Fibroblast of the conjunctiva (primary cell): ENCODE data around the gene SKP2.
"Not testable (repeated sequence)": the region's sequence is repeated elsewhere in the genome, so short reads cannot be mapped to it uniquely, and the experiment has no call there.

Source experiments
- DNase-seq: peaks from one replicate; pipeline ENCODE4 v3.0.0-alpha.2; 2010; ENCODE audit warnings: low read depth

Gene SKP2

DNA sequence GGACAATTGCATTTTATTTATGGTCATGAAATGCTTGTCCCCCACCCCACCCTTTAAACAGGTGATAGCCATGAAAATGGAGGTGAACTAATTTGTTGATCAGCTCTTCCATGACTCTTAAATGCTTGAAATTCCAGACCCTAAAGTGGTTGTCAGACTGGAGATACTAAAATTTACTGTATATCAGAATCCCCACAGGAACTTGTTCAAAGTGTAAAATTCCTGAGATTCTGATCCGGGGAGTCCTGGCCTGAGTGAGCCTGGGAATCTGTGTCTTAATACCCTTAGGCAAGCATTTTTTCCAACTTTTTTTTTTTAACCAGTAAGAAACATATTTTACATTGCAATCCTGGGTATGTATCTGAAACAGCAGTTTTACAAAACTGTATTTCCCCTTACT lies 4.7 kb downstream of the SKP2 start:
- DNase-seq: no peak

DNA sequence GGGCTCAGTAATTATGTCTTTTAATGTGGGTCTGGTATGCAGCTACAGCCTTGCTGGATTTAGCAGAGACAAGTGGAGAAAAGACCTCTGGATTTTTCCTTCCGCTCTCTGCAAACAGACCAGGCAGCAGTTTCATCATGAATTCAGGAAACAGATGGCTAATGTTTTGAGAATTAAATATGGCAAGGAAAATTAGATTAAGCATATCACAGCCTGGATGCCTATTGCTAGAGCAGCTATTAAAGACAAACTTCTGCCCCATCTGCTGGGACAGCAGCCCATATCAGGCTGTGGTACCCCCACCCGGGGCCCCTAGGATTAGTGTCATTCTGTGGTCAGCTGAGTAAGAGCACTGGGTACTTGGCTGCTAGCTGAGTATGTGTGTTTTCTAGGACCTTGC lies 6.2 kb downstream of the SKP2 start:
- DNase-seq: no peak

DNA sequence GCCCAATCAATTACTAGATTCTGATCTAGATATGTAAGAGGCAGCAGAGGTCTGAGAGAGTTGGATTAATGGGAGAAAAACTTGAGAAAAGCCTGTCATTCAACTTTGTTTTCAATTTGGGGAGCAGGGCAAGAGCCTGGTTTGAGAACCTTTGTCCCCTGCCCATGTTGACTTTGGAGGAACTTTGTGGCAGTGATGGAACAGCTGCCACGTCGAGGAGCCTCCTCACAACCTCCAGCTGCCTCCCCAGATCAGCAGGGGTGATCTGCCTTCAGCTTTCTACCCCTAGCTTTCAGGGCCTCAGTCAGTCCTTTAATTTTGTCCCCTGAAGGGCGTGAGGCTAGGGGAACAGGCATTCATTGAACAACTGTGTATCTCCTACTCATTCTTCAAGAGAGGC lies 8.7 kb downstream of the SKP2 start:
- no peak for DNase-seq

DNA sequence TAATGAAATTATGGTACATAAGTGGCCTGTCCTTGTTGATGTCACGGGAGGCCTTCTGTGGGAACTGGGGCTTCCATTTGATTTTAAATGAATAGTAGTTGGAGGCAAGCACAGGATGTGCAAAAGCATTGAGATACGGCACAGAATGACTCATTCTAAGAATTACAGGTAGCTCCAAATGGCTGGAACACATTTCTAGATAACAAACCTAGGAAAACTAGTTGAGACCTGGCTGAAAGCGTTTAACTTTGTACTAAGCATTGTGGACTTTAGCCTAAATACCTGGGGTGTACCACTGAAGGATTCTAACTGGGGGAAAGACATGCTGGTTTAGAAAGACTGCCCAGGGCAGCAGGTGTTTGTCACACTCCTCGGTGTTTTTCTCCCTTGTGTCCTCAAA lies 9.4 kb downstream of the SKP2 start:
- DNase-seq: no peak

DNA sequence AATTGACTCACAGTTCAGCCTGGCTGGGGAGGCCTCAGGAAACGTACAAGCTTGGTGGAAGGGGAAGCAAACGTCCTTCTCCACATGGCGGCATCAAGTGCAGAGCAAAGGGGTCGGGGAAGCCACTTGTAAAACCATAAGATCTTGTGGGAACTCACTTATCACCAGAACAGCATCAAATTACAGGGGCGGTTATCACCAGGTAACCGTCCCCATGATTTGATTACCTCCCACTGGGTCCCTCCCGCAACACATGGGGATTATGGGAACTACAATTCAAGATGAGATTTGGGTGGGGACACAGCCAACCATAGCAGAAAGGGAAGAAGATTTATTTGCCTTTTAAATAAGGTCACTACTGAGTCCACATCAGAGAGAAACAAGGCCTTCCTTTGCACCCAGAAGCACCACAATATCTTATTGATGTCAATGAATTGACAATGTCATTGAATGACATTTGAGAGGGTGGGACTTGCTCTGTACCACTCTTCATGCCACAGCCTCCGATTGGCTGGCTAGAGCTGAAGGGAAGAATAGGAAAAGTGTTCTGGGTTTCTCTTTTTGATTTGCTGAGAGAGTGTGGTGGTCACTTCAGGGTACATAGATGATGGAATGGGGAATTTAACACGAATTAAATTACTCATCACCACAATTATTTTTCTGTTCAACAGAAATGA lies 11.0 kb downstream of the SKP2 start:
- no peak for DNase-seq

DNA sequence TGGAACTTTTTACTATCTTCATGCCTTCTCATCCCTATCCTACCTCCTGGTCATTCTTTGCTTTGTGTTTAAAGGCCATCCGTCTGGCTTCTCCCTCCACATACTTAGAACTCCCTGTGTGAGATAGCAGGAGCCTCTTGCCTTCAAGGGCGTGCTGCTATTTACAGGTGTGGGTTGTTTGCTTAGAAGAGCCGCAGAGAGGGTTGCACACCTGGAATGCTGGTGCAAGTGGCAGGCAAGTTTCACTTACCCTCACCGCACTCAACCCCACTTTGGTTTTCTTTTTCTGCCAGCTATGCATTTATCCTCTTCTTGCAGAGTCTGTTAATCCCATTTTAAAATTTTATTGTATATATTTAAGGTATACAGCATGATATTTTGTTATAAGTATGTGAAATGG lies 12.6 kb downstream of the SKP2 start:
- DNase-seq: no peak

DNA sequence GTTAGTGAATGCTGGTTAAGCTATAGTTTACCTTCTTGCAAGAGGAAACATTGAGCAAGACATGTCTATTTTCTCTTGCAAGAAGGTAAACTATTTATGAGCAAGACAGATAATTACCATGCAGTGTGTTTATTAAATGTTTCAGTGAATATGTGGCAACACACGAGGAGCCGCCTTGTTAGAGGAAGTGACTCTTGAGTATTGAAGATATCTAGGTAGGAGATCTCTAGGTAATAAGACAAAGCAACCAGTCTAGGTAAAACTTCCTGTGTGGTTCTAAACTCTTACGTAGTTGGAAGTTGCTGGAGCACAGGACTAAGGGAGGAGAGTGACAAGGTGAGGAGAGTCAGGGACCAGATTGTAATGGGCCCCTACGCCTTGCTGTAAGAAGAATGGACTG lies 16.8 kb downstream of the SKP2 start:
- no peak for DNase-seq

DNA sequence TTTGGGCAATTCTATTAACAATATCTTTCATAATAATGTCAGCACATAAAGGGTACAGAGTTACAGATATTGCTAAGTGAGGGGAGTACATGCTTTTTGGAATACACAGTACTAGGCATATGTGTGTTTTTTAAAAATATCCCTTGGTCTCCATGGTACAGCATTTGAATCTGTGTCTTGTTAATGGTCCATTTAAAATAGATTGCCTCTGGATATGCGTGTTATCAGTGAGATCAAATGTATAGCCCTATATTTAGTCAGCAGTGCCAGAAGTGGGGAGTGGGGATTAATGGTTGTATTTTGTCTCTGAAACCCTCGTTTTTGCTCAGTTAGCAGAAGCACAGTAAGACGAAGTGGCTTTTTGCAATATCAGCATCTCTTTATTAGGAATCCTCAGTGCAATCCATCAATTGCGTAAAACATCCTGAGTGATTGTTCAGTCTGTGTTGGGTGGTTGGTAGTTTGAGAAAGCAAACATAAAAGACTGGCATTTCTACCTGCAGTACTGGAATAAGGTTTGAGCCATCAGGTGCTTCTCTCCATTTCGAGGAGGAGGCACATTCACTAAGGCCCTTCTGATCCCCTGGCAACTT lies 19.0 kb downstream of the SKP2 start:
- DNase-seq: no peak

DNA sequence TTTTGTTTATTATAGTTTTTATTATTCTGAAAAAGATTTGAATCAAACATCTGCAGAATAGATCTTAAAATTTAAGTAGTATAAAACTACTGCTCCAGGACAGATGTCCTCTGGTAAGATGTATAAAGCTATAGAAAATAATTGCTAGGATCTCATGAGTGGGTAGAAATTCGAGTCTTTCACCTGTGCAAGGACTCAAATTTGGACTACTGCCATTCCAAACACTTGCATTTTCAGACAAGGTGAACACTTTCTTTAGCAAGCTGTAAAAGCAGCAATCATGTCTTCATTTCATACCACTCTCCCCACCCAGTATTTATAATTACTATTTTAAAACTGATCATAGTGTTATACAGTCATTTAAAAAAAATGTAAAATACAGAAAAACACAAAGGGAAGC lies 20.7 kb downstream of the SKP2 start:
- no peak for DNase-seq

DNA sequence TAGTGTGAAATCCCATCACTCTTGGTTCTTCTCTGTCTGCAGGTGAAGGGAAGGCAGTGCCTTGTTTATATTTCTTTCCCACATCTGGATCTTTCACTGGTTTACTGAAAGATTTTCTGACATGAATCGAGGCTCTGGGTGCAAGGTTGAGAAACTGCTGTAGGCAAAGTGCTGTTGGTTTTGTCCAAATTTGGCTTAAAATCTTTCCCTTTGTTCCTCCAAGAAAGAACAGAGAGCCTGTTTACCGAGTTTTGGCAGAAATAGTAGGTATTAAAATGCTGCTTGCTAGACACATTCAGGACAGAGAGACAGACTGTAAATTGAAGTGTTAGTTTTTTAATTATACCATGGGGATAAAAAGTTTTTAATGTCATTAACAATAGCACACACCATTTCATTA lies 21.5 kb downstream of the SKP2 start:
- DNase-seq: no peak

DNA sequence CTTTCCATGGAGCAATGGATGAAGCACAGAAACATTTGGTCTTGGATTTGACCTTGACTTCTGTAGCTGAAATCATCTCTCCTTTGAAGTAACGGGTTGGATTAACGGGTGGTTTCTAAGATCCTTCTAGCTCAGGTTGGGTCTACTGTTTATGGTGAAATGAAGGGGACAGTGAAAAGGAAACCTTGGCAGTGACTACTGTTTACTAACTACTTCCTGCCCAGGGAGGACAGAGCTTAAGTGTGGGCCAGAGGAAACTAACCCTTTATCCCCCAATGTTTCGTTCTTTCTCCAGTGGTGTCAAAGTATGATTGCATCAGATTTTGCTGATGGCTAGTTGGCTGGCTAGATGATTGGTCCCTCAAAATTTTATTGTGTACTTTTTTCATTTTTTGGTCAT lies 22.2 kb downstream of the SKP2 start:
- no peak for DNase-seq

DNA sequence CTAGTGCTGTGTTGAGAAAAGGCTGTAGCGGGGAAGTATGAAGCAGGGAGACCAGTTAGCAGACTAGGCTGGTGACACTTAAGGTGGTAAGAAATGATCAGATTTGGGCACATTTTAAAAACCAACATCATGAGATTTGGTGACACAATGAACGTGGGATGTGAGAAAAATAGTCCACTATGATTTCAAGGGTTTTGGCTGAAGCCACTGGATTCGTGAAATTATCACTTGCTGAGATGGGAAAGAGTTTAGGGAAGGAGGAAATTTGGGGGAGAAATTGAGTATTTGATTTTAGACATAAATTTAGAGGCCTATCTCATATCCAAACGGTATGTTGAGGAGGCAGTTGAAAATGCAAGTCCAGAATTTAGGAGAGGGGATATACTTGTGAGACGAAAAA lies 23.1 kb downstream of the SKP2 start:
- no peak for DNase-seq

DNA sequence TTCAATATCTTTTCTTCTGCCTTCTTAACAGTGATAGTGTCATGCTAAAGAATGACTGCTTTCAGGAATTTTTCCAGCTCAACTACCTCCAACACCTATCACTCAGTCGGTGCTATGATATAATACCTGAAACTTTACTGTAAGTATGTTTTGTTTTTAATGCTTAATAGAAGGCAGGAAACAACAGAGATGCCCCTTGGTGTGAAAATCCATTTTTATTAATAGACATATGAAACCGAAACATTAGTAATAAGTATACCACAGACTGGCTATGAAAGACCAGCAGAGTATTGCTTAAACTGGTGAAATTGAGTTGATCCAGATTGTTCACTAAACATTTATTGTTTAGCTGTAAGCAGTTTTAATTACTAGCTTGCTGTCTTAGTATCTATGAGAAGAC lies 25.2 kb downstream of the SKP2 start:
- no peak for DNase-seq

DNA sequence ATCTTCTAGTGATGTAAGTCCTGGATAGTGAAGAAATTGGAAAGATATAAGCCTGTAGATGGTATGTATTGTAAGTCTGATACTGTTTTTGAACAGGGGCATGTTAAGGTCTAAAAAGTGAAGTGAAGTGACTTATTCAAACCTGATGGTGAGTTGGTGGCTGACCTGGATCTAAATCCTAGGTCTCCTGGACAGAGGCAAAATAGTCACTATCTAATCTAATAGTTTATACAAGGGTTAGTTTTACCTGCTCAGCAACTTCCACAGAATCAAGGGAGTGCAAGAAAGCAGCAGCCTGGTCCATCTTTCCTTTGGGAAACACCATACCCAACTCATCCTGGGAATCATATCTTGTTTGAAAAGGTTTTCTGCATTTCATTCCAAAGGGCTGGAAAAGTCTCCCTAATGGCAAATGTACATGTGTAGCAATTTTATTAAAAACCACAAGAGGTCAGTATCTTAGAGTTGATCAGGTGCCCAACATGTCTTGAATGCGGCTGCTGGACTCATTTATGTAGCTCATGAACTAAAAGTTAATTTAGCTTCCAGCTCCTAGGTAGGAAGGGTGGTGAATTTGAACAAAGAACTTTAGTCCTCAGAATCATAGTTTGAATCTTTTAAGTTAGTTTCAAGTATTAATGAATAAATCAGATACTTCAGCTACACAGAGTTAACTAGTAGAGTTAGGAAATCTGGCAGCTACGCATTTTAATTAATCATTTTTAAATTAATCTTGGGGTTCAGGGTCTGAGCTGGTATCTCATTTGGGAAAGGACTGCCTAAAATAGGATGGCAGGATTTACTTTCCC lies 26.0 kb downstream of the SKP2 start:
- peak; percentile 37 for DNase-seq

DNA sequence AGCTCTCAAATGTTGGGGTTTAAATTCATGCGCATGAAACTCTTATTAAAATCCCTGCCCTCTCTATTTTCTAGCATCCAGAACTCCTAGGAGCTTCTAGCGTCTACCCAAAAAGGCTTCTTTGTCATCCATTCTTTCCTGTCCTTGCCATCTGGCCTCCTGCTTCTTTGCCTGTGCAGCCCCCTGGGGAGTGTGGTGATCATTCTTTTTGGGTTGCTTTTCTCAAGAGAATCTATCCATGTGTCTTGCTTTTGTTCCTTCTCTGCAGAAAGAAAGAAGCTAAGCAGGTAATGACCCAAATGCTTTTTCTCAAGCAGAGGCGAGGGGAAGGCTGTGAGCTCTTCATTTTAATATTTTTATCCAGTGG lies 26.6 kb downstream of the SKP2 start:
- no peak for DNase-seq

DNA sequence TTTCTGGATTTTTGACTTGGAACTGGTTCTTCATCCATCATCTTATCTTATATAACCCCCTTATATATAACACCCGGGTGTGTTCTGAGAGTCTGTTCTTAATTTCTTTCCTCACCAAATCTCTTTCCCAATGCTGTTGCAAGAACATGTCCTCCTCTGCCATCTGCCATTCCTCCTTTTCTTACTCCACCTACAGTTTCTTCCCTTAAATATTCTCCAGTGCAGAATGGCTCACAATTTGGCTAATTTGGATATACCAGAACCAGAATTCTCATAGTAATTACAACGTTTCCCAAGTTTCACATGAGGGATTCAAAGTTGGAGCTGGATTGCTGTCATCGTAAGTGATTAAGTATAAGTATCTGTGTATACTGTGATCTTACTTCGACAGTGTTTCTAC lies 28.0 kb downstream of the SKP2 start:
- no peak for DNase-seq

DNA sequence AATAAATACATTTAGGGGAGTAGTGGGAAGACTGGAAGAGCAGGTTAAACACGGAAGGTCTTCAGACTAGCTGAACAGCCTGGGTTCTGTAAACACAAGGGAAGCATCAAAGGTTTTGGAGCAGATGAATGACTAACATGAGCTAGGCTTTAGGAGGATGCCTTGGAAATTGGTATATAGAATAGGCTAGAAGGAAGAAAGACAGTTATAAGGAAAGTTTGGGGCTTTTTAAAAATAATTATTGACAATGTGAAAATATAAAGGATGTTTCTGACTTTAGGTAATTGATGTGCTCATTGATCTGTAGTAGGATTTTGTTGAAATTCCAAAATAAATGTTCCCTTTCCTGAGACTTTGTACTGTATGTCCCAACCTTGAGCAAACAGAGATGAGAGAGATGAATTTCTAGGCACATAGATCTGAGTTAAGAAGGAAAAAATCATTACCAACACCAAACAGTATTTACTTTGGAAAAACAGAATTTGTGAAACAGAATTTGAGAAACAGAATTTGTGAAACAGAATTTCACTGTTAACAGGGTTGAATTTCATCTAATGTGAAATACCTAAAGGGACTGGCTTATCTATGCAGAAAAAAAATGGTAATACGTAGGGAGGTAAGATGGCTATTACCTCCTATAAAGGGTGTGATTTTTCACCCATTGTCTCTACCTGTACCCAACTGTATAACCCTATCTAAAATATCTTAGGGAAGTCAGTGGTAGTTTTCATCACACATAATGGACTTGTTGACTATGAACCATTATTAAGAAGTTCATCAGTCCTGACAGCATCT lies 28.8 kb downstream of the SKP2 start:
- DNase-seq: no peak

DNA sequence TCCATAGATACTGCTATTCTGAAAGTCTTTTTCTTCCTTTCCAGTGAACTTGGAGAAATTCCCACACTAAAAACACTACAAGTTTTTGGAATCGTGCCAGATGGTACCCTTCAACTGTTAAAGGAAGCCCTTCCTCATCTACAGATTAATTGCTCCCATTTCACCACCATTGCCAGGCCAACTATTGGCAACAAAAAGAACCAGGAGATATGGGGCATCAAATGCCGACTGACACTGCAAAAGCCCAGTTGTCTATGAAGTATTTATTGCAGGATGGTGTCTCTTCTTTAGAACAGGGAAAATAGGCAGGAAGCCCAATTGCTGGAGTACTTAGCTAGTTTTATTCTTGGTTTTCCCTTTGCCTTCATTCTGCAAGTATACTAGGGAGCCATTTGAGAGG lies 29.9 kb downstream of the SKP2 start:
- no peak for DNase-seq

DNA sequence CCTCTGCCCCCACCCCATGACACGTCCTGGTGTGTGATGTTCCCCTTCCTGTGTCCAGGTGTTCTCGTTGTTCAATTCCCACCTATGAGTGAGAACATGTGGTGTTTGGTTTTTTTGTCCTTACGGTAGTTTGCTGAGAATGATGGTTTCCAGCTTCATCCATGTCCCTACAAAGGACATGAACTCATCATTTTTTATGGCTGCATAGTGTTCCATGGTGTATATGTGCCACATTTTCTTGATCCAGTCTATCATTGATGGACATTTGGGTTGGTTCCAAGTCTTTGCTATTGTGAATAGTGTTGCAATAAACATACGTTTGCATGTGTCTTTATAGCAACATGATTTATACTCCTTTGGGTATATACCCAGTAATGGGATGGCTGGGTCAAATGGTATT lies 32.5 kb downstream of the SKP2 start:
- not testable (repeated sequence) for DNase-seq

DNA sequence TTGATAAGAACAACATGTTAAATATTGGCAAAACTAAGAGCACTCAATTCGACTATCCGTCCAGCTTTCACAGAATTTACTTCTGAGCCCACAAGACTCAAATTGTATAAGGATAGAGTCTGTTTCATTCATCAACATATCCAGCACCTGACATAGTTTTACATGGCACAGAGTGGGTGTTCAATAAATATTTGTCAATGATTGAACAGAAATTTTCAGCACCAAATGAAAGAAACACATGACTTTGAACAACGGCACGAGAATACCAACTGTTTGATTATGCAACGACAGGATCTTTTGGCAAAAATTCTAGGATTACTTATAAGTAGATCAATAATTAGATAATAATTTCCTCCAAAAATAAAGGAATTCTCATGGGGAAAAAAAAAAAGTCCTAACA lies 41.8 kb downstream of the SKP2 start:
- no peak for DNase-seq

DNA sequence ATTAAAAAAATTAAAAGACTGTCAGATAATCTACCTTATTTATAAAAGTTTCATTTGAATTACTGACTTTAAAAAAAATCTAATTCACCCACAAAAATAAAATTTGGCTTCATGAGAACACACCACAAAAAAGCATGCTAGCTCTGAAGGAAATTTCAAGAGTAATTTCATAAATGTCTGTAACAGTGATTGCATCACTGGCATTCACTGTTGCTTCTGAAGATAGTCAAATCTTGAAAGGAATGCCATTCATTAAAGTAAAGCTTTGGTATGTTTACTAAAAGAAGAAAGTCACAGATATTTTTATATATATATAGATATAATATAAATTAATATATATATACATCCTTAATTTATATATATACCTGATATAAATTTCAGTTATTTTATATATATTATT lies 46.4 kb downstream of the SKP2 start:
- DNase-seq: no peak

DNA sequence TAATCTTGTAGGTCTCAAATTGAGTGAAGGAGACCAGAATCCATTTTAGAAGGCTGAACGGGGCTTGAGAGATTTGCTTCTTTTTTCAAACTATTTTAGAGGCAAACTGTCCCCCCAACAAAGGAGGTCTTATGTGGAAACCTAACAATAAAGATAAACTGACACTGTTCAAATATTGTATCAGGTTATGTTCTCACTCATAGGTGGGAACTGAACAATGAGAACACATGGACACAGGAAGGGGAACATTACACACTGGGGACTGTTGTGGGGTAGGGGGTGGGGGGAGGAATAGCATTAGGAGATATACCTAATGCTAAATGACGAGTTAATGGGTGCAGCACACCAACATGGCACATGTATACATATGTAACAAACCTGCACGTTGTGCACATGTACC lies 46.9 kb downstream of the SKP2 start:
- DNase-seq: not testable (repeated sequence)

DNA sequence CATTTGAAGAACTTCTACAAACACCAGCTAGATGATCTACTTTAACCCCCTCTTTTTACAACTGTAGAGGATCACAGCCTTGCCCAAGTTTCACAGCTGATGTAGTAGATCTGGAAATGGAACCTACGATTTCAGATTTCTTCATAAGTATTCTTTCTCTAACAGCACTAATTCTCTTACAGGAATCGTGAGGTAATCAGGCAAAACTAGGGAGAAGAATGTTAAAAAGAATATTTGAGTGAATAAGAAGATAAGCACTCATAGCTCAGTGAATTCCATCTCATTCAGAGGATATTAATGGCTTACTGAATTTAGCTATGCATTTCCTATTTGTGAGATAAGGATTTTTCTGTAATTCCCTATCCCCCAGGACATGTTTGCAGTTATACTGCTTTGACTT lies 47.7 kb downstream of the SKP2 start:
- DNase-seq: no peak
